Vagina (tissue), 2 donors: Measurements from ENCODE around the gene NPTXR.

Source experiments
- CTCF ChIP-seq, 3 experiments: fragments of 450-650 bp in 2 of 3; fragments of 200-600 bp in 1 of 3; sonication (generic) in 1 of 3; IDR thresholded peaks; one replicate each; pipeline ENCODE4 v1.5.1; 2017 to 2019; ENCODE audit warnings: antibody characterized with exemption in 3 of 3, mild to moderate bottlenecking in 2 of 3, moderate library complexity in 2 of 3
- POLR2A ChIP-seq, 2 donors: fragments of 450-650 bp; IDR thresholded peaks; one replicate each; pipeline ENCODE4 v1.6.1; 2017; ENCODE audit warnings: antibody characterized with exemption in 2 of 2, mild to moderate bottlenecking in 2 of 2, moderate library complexity in 2 of 2
- POLR2AphosphoS5 ChIP-seq, 2 donors: sonication (generic); formaldehyde crosslinking; IDR thresholded peaks; one replicate each; pipeline ENCODE4 v1.9.0; 2017; ENCODE audit warnings: antibody characterized with exemption in 2 of 2, mild to moderate bottlenecking in 2 of 2, low read depth in 1 of 2; ENCODE audit not compliant: insufficient read depth in 1 of 2

GRCh38 chr22:38824585-38824984 is 19.2 kb downstream of the NPTXR start:
- TF ChIP-seq CTCF (IDR thresholded peaks at IDR 0.05) (no peak), POLR2AphosphoS5 (IDR thresholded peaks at IDR 0.05; ENCODE audit: insufficient read depth in 1 of 2, low read depth in 1 of 2) (no peak), POLR2A (IDR thresholded peaks at IDR 0.05) (no peak)
